AG09319 (cell line): ENCODE results near the gene KCNT1.

Experiments used
- DNase-seq: peaks from one replicate; pipeline ENCODE4 v3.0.0-alpha.2; 2010; ENCODE audit warnings: low read depth; ENCODE audit errors: extremely low read depth
- TF ChIP-seq, protein P1 (sequence below): IDR thresholded peaks from 2 replicates; pipeline ENCODE4 v1.5.1; 2011; ENCODE audit warnings: low read depth, mild to moderate bottlenecking, inconsistent platforms, low read length, moderate library complexity

The KCNT1 gene

DNA sequence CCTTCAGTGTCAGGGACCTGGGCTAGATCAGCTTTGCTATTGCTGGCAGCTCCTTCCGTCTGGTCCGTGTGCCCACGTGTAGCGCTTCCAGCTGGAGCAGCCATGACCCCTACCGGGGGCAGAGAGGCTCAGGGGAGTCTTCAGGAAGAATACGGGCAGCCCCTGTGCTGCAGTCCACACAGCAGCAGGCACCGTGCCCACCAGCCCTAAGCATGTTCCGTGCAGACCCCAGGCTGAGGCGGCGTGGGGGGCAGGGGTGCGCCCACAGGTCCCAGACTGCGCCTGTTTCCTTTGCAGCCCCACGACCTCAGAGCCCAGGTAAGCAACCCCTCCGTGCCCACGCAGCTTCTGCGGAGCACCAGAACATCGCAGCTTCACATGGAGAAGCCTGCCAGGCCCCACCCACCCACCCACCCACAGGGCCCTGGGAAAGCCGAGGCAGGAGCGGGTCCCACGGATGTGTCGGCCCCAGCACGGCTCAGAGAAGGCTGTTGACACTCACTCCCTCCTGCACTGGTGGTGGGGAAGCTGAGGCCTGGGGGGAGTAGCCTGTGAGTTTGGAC, 83.1 kb downstream of the KCNT1 start:
- TF ChIP-seq, protein P1, sequence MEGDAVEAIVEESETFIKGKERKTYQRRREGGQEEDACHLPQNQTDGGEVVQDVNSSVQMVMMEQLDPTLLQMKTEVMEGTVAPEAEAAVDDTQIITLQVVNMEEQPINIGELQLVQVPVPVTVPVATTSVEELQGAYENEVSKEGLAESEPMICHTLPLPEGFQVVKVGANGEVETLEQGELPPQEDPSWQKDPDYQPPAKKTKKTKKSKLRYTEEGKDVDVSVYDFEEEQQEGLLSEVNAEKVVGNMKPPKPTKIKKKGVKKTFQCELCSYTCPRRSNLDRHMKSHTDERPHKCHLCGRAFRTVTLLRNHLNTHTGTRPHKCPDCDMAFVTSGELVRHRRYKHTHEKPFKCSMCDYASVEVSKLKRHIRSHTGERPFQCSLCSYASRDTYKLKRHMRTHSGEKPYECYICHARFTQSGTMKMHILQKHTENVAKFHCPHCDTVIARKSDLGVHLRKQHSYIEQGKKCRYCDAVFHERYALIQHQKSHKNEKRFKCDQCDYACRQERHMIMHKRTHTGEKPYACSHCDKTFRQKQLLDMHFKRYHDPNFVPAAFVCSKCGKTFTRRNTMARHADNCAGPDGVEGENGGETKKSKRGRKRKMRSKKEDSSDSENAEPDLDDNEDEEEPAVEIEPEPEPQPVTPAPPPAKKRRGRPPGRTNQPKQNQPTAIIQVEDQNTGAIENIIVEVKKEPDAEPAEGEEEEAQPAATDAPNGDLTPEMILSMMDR = no peak
- DNase-seq = no peak

DNA sequence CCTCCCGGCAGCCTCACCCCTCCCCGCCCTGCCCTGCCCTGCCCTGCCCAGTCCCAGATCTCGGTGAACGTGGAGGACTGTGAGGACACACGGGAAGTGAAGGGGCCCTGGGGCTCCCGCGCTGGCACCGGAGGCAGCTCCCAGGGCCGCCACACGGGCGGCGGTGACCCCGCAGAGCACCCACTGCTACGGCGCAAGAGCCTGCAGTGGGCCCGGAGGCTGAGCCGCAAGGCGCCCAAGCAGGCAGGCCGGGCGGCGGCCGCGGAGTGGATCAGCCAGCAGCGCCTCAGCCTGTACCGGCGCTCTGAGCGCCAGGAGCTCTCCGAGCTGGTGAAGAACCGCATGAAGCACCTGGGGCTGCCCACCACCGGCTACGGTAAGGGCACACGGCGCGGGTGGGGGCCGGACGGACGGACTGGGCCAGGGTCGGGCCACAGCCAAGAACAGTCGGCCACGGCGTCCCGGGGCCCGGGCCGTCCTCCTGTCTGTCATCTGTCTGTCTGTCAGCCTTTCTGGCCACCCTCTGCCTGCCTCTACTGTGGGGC, 84.2 kb downstream of the KCNT1 start:
- TF ChIP-seq, protein P1 = no peak
- DNase-seq = no peak

DNA sequence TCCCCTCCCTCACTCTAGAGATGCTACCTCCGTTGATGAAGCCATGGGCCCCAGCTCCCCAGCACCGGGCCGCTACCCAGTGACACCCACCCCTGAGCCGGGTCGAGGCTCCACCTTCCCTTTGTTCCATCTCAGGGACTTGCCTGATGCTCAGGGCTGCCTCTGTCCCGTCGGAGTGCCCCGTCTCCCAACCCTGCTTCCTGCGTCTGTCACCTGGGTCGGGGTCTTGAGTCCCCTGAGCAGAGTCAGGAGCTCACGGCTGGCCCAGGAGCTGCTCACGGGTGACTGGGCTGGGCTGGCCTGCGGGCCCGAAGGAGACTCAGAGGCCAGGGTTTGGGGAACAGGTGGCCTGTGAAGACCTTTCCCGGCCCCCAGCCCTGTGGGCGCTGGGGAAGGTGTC, 85.3 kb downstream of the KCNT1 start:
- TF ChIP-seq, protein P1 = no peak

DNA sequence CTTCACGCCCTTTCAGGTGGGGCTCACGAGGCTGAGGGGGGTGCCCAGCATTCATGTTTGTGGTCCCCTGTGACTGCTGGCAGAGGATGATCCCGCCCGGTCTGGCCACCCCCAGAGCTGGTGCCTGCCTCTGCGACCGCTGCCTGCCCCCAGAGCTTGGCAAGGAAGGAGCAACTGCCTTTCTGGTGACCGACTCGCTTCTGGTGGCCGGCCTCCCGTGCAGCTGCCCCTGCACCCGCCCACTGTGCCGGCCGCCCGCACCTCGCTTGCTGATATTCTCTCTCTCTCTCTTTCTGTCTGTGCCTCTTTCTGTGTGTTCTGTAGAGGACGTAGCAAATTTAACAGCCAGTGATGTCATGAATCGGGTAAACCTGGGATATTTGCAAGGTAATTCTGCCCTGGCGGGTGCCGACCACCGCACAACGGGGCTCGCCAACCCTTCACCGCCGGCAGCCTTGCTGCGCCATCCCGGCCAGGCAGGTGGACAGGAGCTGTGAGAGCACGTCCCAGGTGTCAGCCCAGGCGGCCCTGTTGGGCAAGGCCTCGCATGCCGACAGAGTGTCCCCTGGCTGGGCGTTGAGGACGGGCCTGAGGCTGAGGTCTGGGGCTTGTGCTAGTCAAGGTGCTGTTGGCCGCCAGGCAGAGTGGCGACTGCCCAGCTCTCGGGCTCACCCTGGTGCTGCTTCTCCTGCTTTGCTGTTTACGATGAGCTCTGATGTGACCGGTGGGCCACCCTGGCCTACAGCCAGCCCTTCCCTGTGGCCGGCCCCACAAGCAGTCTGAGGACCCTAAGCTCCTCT, 86.0 kb downstream of the KCNT1 start:
- no peak for DNase-seq
- TF ChIP-seq, protein P1 = no peak

More for the DNA sequence above, 85.3 kb downstream of the KCNT1 start:
- no peak for DNase-seq

DNA sequence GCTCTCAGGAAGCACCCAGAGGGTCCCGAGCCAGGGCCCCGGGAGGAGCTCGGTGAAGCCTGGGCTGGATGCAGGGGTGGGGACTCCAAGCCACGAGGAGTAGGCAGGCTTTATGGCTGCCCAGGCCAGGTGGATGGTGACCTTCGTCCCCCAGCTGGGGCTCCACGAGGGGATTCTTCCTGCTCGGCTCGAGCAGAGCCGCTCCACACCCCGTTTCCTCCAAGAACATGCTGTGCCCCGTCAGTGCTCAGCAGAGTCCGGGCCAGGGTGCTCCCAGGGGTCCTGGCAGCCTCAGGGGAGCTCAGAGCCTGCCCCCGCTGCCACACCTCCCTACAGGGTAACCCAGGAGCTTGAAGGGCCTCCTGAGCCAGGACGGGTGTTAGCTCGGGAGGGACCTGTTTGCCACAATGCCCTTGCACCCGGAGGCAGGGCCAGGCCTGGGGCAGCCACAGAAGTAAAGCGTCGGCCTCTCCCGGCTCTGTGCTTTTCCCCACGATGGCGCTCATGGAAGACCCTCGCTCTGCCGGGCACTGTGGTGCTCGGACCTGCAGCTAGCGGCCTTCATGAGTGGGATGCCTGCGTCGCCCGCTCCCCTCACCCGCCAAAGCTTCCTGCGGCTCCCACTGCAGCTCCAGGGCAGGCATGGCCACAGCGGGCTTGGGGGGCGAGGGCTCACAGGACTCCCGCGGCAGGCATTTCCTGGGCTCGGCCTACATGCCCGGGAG, 86.8 kb downstream of the KCNT1 start:
- TF ChIP-seq, protein P1 = no peak
- DNase-seq = no peak

DNA sequence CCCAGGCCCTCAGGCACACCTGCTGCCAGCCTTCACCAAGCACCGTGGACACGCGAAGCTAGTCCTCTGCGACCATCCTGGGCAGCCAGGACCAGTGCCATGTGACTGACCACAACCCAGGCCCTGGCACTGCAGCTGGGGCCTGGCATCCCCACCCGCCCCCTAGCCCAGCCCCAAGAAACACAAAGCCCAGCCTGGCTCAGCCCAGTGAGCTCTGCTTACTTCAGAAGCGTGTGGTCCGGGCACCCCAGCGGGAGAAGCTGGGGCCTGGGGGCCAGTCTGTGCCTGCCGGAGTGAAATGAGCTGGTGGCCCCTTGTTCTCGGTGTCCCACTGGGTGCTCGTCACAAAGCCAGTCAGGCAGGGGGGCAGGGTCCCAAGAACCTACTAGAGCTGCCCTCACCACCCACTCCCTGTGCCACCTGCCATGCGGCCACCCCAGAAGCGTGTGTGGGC, 87.9 kb downstream of the KCNT1 start:
- TF ChIP-seq, protein P1 = no peak
- DNase-seq = no peak
